Measurements from ENCODE around the gene C2orf69. TPM values are rescaled to one million over a fixed set of nuclear protein-coding genes. Genes with fewer than 3 reads are reported as not detected.

Gene C2orf69
- total and polyA plus RNA-seq, 2 experiments from 2014 or later: 6.8 to 10.5 TPM

GRCh38 chr2:199936554-199936953 is 25.5 kb downstream of the C2orf69 start:
- Histone ChIP-seq H3K9me3 (ENCODE audit: low read depth) (no peaks in the 10 kb centered on the region), H3K79me2 (peaks cover 11% of the 10 kb centered on the region), H3K4me1 (ENCODE audit: insufficient read depth) (no peaks in the 10 kb centered on the region), H3K27me3 (no peaks in the 10 kb centered on the region), H3K27ac (no peak overlapping the region), H3K9me2 (replicated peaks; ENCODE audit: insufficient read depth) (no peaks in the 10 kb centered on the region), H3K4me3 (no peak overlapping the region), H2AFZ (no peak overlapping the region), H4K20me1 (ENCODE audit: insufficient read depth, poor library complexity, severe bottlenecking) (no peaks in the 10 kb centered on the region), H3K4me2 (peak overlapping the region; percentile 1), H3K36me3 (replicated peaks; ENCODE audit: insufficient read depth, low read depth) (no peaks in the 10 kb centered on the region)
- no peak for DNase-seq (ENCODE audit: low spot score)
- no peak for TF ChIP-seq EZH2 (IDR thresholded peaks at IDR 0.05; ENCODE audit: borderline replicate concordance)
- 45% methylated on average over 2 of the region's 2 CpGs for WGBS (ENCODE audit: low lambda C conversion rate, missing lambda C conversion rate)

- H3K4me3 ChIP-seq: no peak overlapping the region
- no peak overlapping the region for H2AFZ ChIP-seq
- 100% methylated on average over 2 of the region's 2 CpGs for WGBS (ENCODE audit: low lambda C conversion rate, missing lambda C conversion rate)
- H3K27me3 ChIP-seq: no peaks in the 10 kb centered on the region
- no peaks in the 10 kb centered on the region for H3K9me2 ChIP-seq (replicated peaks; ENCODE audit: insufficient read depth)
- H3K27ac ChIP-seq: no peak overlapping the region
- no peaks in the 10 kb centered on the region for H4K20me1 ChIP-seq (ENCODE audit: insufficient read depth, poor library complexity, severe bottlenecking)
- H3K9me3 ChIP-seq (ENCODE audit: low read depth): no peaks in the 10 kb centered on the region
- H3K36me3 ChIP-seq (replicated peaks; ENCODE audit: insufficient read depth, low read depth): no peaks in the 10 kb centered on the region
- TF ChIP-seq CTCF (IDR thresholded peaks at IDR 0.05; ENCODE audit: poor library complexity) (peak; percentile 48), EZH2phosphoT487 (IDR thresholded peaks at IDR 0.05; ENCODE audit: low read depth, severe bottlenecking, unreplicated experiment) (no peak), EZH2 (IDR thresholded peaks at IDR 0.05; ENCODE audit: borderline replicate concordance) (no peak)
- no peaks in the 10 kb centered on the region for H3K4me1 ChIP-seq (ENCODE audit: insufficient read depth)
- H3K4me2 ChIP-seq: no peak overlapping the region
- peaks cover 13% of the 10 kb centered on the region for H3K79me2 ChIP-seq
- DNase-seq (ENCODE audit: low spot score): no peak
Observed at GRCh38 chr2:199940373-199940772, 29.3 kb downstream of the C2orf69 start.

- Histone ChIP-seq H3K27ac (no peak overlapping the region), H2AFZ (no peak overlapping the region), H3K27me3 (no peaks in the 10 kb centered on the region), H3K4me2 (no peak overlapping the region), H4K20me1 (ENCODE audit: insufficient read depth, poor library complexity, severe bottlenecking) (no peaks in the 10 kb centered on the region), H3K36me3 (replicated peaks; ENCODE audit: insufficient read depth, low read depth) (peaks cover 5% of the 10 kb centered on the region), H3K4me1 (ENCODE audit: insufficient read depth) (no peaks in the 10 kb centered on the region), H3K4me3 (no peak overlapping the region), H3K9me2 (replicated peaks; ENCODE audit: insufficient read depth) (no peaks in the 10 kb centered on the region), H3K79me2 (peaks cover 22% of the 10 kb centered on the region), H3K9me3 (ENCODE audit: low read depth) (no peaks in the 10 kb centered on the region)
- no peak for DNase-seq (ENCODE audit: low spot score)
- 95% methylated on average over 4 of the region's 4 CpGs for WGBS (ENCODE audit: low lambda C conversion rate, missing lambda C conversion rate)
- TF ChIP-seq EZH2phosphoT487 (IDR thresholded peaks at IDR 0.05; ENCODE audit: low read depth, severe bottlenecking, unreplicated experiment) (no peak), CTCF (IDR thresholded peaks at IDR 0.05; ENCODE audit: poor library complexity) (no peak), EZH2 (IDR thresholded peaks at IDR 0.05; ENCODE audit: borderline replicate concordance) (no peak)
Observed at GRCh38 chr2:199943373-199943772, 32.3 kb downstream of the C2orf69 start.

- TF ChIP-seq EZH2phosphoT487 (IDR thresholded peaks at IDR 0.05; ENCODE audit: low read depth, severe bottlenecking, unreplicated experiment): no peak
- no peak for TF ChIP-seq EZH2 (IDR thresholded peaks at IDR 0.05; ENCODE audit: borderline replicate concordance)
- no peak for TF ChIP-seq CTCF (IDR thresholded peaks at IDR 0.05; ENCODE audit: poor library complexity)
- DNase-seq (ENCODE audit: low spot score): no peak
- Histone ChIP-seq H3K4me3 (no peak overlapping the region), H3K4me2 (no peak overlapping the region), H3K79me2 (peaks cover 35% of the 10 kb centered on the region), H3K27me3 (no peaks in the 10 kb centered on the region), H3K36me3 (replicated peaks; ENCODE audit: insufficient read depth, low read depth) (peaks cover 5% of the 10 kb centered on the region), H4K20me1 (ENCODE audit: insufficient read depth, poor library complexity, severe bottlenecking) (no peaks in the 10 kb centered on the region), H3K27ac (no peak overlapping the region), H3K4me1 (ENCODE audit: insufficient read depth) (no peaks in the 10 kb centered on the region), H2AFZ (no peak overlapping the region), H3K9me3 (ENCODE audit: low read depth) (no peaks in the 10 kb centered on the region), H3K9me2 (replicated peaks; ENCODE audit: insufficient read depth) (no peaks in the 10 kb centered on the region)
- 97% methylated on average over 1 of the region's 1 CpG for WGBS (ENCODE audit: low lambda C conversion rate, missing lambda C conversion rate)
Observed at GRCh38 chr2:199946196-199946595, 35.1 kb downstream of the C2orf69 start.
